HEK293 (cell line): ENCODE measurements around the gene TMED4.

ENCODE experiments used
- BCL11A ChIP-seq: fragments of 450-650 bp; formaldehyde crosslinking; IDR thresholded peaks from 2 replicates; pipeline ENCODE4 v1.5.1; 2016; ENCODE audit warnings: low read depth, missing biosample characterization, missing genetic modification characterization
- HOXD13 ChIP-seq: sonication (generic); formaldehyde crosslinking; IDR thresholded peaks from 2 replicates; pipeline ENCODE4 v1.8.0; 2022; ENCODE audit warnings: missing genetic modification reagents, borderline replicate concordance
- KLF1 ChIP-seq: fragments of 450-650 bp; formaldehyde crosslinking; IDR thresholded peaks from 2 replicates; pipeline ENCODE4 v1.5.1; 2016; ENCODE audit warnings: missing biosample characterization, missing genetic modification characterization
- RBAK ChIP-seq: fragments of 450-650 bp; formaldehyde crosslinking; IDR thresholded peaks from 2 replicates; pipeline ENCODE4 v1.5.1; 2016; ENCODE audit warnings: missing biosample characterization, missing genetic modification characterization
- REPIN1 ChIP-seq: fragments of 450-650 bp; formaldehyde crosslinking; IDR thresholded peaks from 2 replicates; pipeline ENCODE4 v1.5.1; 2017; ENCODE audit warnings: missing biosample characterization, missing genetic modification characterization, low read depth
- SCRT1 ChIP-seq: fragments of 450-650 bp; formaldehyde crosslinking; IDR thresholded peaks from 2 replicates; pipeline ENCODE4 v1.5.1; 2016; ENCODE audit warnings: missing biosample characterization, missing genetic modification characterization, borderline replicate concordance
- SETDB1 ChIP-seq: IDR thresholded peaks from one replicate; pipeline ENCODE4 v1.6.1; 2017; ENCODE audit warnings: mild to moderate bottlenecking, low read length, moderate library complexity, mixed read lengths; ENCODE audit not compliant: insufficient read length
- SP2 ChIP-seq: fragments of 450-650 bp; formaldehyde crosslinking; IDR thresholded peaks from 2 replicates; pipeline ENCODE4 v1.5.1; 2016; ENCODE audit warnings: missing biosample characterization, missing genetic modification characterization
- YY1 ChIP-seq: fragments of 450-650 bp; formaldehyde crosslinking; IDR thresholded peaks from 2 replicates; pipeline ENCODE4 v1.5.1; 2018; ENCODE audit warnings: missing biosample characterization, missing genetic modification characterization
- ZBTB26 ChIP-seq: fragments of 450-650 bp; formaldehyde crosslinking; optimal IDR thresholded peaks from 2 replicates; pipeline ENCODE3; 2016; ENCODE audit warnings: missing biosample characterization, mild to moderate bottlenecking, missing genetic modification characterization
- ZBTB7A ChIP-seq: fragments of 450-650 bp; formaldehyde crosslinking; IDR thresholded peaks from 2 replicates; pipeline ENCODE4 v1.5.1; 2016; ENCODE audit warnings: low read depth, missing biosample characterization, missing genetic modification characterization
- ZNF138 ChIP-seq: fragments of 450-650 bp; formaldehyde crosslinking; IDR thresholded peaks from 2 replicates; pipeline ENCODE4 v1.5.1; 2016; ENCODE audit warnings: missing biosample characterization, missing genetic modification characterization, borderline replicate concordance
- ZNF146 ChIP-seq: fragments of 450-650 bp; formaldehyde crosslinking; IDR thresholded peaks from 2 replicates; pipeline ENCODE4 v1.5.1; 2016; ENCODE audit warnings: missing biosample characterization, missing genetic modification characterization
- ZNF155 ChIP-seq: fragments of 450-650 bp; formaldehyde crosslinking; IDR thresholded peaks from 2 replicates; pipeline ENCODE4 v1.5.1; 2016; ENCODE audit warnings: missing biosample characterization, missing genetic modification characterization
- ZNF214 ChIP-seq: fragments of 450-650 bp; formaldehyde crosslinking; IDR thresholded peaks from 2 replicates; pipeline ENCODE4 v1.5.1; 2017; ENCODE audit warnings: missing biosample characterization, mild to moderate bottlenecking, missing genetic modification characterization, borderline replicate concordance
- ZNF221 ChIP-seq: fragments of 450-650 bp; formaldehyde crosslinking; IDR thresholded peaks from 2 replicates; pipeline ENCODE4 v1.5.1; 2017; ENCODE audit warnings: missing biosample characterization, missing genetic modification characterization, borderline replicate concordance
- ZNF266 ChIP-seq: fragments of 450-650 bp; formaldehyde crosslinking; IDR thresholded peaks from 2 replicates; pipeline ENCODE4 v1.5.1; 2016; ENCODE audit warnings: missing biosample characterization, missing genetic modification characterization, low read depth
- ZNF292 ChIP-seq: fragments of 450-650 bp; formaldehyde crosslinking; IDR thresholded peaks from 2 replicates; pipeline ENCODE4 v1.5.1; 2016; ENCODE audit warnings: low read depth, missing biosample characterization, missing genetic modification characterization, borderline replicate concordance
- ZNF354C ChIP-seq: fragments of 450-650 bp; formaldehyde crosslinking; IDR thresholded peaks from 2 replicates; pipeline ENCODE4 v1.5.1; 2016; ENCODE audit warnings: missing biosample characterization, missing genetic modification characterization, low read depth, borderline replicate concordance
- ZNF398 ChIP-seq: fragments of 450-650 bp; formaldehyde crosslinking; IDR thresholded peaks from 2 replicates; pipeline ENCODE4 v1.5.1; 2017; ENCODE audit warnings: missing biosample characterization, missing genetic modification characterization
- ZNF473 ChIP-seq: fragments of 450-650 bp; formaldehyde crosslinking; IDR thresholded peaks from 2 replicates; pipeline ENCODE4 v1.5.1; 2017; ENCODE audit warnings: missing biosample characterization, missing genetic modification characterization
- ZNF530 ChIP-seq: fragments of 450-650 bp; formaldehyde crosslinking; IDR thresholded peaks from 2 replicates; pipeline ENCODE4 v1.5.1; 2016; ENCODE audit warnings: low read depth, missing biosample characterization, missing genetic modification characterization
- ZNF561 ChIP-seq: fragments of 450-650 bp; IDR thresholded peaks from 2 replicates; pipeline ENCODE4 v1.5.1; 2018; ENCODE audit warnings: missing biosample characterization, missing genetic modification characterization, borderline replicate concordance
- ZNF571 ChIP-seq: fragments of 450-650 bp; formaldehyde crosslinking; IDR thresholded peaks from 2 replicates; pipeline ENCODE4 v1.5.0; 2017; ENCODE audit warnings: missing biosample characterization, missing genetic modification characterization
- ZNF596 ChIP-seq: fragments of 450-650 bp; IDR thresholded peaks from 2 replicates; pipeline ENCODE4 v1.5.0; 2018; ENCODE audit warnings: missing biosample characterization, mild to moderate bottlenecking, missing genetic modification characterization, moderate library complexity
- ZNF624 ChIP-seq: fragments of 450-650 bp; formaldehyde crosslinking; IDR thresholded peaks from 2 replicates; pipeline ENCODE4 v1.5.1; 2017; ENCODE audit warnings: missing biosample characterization, missing genetic modification characterization
- ZNF626 ChIP-seq: fragments of 450-650 bp; sonication (Bioruptor Pico); formaldehyde crosslinking; IDR thresholded peaks from 2 replicates; pipeline ENCODE4 v1.5.1; 2018; ENCODE audit warnings: missing biosample characterization, missing genetic modification characterization, inconsistent platforms
- ZNF629 ChIP-seq: fragments of 450-650 bp; formaldehyde crosslinking; IDR thresholded peaks from 2 replicates; pipeline ENCODE4 v1.5.1; 2017; ENCODE audit warnings: missing biosample characterization, missing genetic modification characterization
- ZNF660 ChIP-seq: fragments of 450-650 bp; IDR thresholded peaks from 2 replicates; pipeline ENCODE4 v1.5.1; 2018; ENCODE audit warnings: missing biosample characterization, mild to moderate bottlenecking, missing genetic modification characterization
- ZNF670 ChIP-seq: fragments of 450-650 bp; formaldehyde crosslinking; IDR thresholded peaks from 2 replicates; pipeline ENCODE4 v1.5.1; 2016; ENCODE audit warnings: missing biosample characterization, missing genetic modification characterization, low read depth
- ZNF777 ChIP-seq: fragments of 450-650 bp; formaldehyde crosslinking; IDR thresholded peaks from 2 replicates; pipeline ENCODE4 v1.5.1; 2017; ENCODE audit warnings: missing biosample characterization, missing genetic modification characterization, borderline replicate concordance
- ZNF837 ChIP-seq: fragments of 450-650 bp; formaldehyde crosslinking; IDR thresholded peaks from 2 replicates; pipeline ENCODE4 v1.5.1; 2016; ENCODE audit warnings: missing biosample characterization, missing genetic modification characterization
- ZSCAN23 ChIP-seq: fragments of 450-650 bp; formaldehyde crosslinking; IDR thresholded peaks from 2 replicates; pipeline ENCODE4 v1.5.1; 2016; ENCODE audit warnings: missing biosample characterization, missing genetic modification characterization
- ZXDB ChIP-seq: fragments of 450-650 bp; formaldehyde crosslinking; IDR thresholded peaks from 2 replicates; pipeline ENCODE4 v1.5.1; 2016; ENCODE audit warnings: missing biosample characterization, missing genetic modification characterization
- TF ChIP-seq, protein P1 (sequence below): fragments of 450-650 bp; formaldehyde crosslinking; IDR thresholded peaks from 2 replicates; pipeline ENCODE4 v1.5.1; 2017; ENCODE audit warnings: missing biosample characterization, mild to moderate bottlenecking, missing genetic modification characterization, moderate library complexity
- TF ChIP-seq, protein P2 (sequence below): fragments of 450-650 bp; formaldehyde crosslinking; IDR thresholded peaks from 2 replicates; pipeline ENCODE4 v1.5.1; 2016; ENCODE audit warnings: missing biosample characterization, missing genetic modification characterization

The TMED4 gene

DNA sequence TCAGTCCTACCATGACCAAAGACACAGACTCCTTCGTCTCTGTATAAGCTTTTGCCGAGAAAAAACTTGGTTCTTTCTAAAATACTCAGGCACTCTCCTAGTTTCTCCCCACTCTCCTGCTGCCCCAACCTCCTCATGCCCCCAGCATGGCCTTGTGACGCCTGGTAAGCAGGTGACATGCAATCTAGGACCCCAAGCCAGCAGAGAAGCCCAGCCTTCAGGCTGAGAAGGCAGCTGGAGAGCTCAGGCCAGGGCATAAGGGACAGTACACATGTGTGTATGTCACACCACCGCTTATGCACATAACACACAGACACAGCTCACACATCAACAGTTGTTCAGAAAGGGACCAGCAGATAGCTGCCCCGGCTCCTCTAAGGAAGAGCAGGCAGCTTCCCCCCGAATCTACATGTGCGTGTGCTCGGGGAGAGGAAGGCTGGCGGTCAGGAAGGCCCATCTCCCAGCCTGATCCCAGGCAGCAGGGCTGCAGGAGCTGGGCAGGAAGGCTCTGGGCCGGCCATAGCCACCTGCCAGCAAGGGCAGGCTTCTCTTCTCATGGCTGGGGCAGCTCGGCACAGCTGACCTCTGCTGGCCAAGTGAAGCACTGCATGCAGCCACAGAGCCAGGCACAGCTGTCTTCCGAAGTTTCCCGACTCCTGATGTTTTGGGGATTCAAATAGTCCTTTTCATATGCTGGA is 16.8 kb downstream of the TMED4 start (continued):
- TF ChIP-seq ZNF530, result no peak
- no peak for TF ChIP-seq SP2
- no peak for TF ChIP-seq SETDB1
- no peak for TF ChIP-seq ZNF596
- TF ChIP-seq ZNF266 (tag by site-specific recombination), result no peak
- no peak for TF ChIP-seq ZNF214
- TF ChIP-seq ZNF146 (tag by site-specific recombination), result no peak
- TF ChIP-seq REPIN1, result no peak
- TF ChIP-seq YY1 (tag by site-specific recombination), result no peak
- TF ChIP-seq SCRT1 (tag by site-specific recombination), result 0 out of 2 replicates have a peak, but pooled peaks have one; percentile 15
- no peak for TF ChIP-seq HOXD13 (CRISPR knock-in tag)
- TF ChIP-seq ZBTB7A (tag by site-specific recombination), result no peak
- no peak for TF ChIP-seq ZNF473 (tag by site-specific recombination)
- TF ChIP-seq ZBTB26 (tag by site-specific recombination), result no peak
- TF ChIP-seq, protein P1, sequence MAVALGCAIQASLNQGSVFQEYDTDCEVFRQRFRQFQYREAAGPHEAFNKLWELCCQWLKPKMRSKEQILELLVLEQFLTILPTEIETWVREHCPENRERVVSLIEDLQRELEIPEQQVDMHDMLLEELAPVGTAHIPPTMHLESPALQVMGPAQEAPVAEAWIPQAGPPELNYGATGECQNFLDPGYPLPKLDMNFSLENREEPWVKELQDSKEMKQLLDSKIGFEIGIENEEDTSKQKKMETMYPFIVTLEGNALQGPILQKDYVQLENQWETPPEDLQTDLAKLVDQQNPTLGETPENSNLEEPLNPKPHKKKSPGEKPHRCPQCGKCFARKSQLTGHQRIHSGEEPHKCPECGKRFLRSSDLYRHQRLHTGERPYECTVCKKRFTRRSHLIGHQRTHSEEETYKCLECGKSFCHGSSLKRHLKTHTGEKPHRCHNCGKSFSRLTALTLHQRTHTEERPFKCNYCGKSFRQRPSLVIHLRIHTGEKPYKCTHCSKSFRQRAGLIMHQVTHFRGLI, result peak; percentile 13; the same call in 1 of the 2 replicates
- no peak for TF ChIP-seq ZNF626 (tag by site-specific recombination)
- TF ChIP-seq ZNF292 (tag by site-specific recombination), result no peak
- TF ChIP-seq, protein P2, sequence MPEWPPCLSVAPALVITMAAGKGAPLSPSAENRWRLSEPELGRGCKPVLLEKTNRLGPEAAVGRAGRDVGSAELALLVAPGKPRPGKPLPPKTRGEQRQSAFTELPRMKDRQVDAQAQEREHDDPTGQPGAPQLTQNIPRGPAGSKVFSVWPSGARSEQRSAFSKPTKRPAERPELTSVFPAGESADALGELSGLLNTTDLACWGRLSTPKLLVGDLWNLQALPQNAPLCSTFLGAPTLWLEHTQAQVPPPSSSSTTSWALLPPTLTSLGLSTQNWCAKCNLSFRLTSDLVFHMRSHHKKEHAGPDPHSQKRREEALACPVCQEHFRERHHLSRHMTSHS, result no peak
- TF ChIP-seq ZNF629 (tag by site-specific recombination), result 0 out of 2 replicates have a peak, but pooled peaks have one; percentile 10
- TF ChIP-seq ZNF221 (tag by site-specific recombination), result no peak
- TF ChIP-seq ZNF837 (tag by site-specific recombination), result no peak
- no peak for TF ChIP-seq ZNF155 (tag by site-specific recombination)
- TF ChIP-seq ZNF670 (tag by site-specific recombination), result no peak
- no peak for TF ChIP-seq ZNF624 (tag by site-specific recombination)
- no peak for TF ChIP-seq ZNF561
- TF ChIP-seq ZNF660 (tag by site-specific recombination), result 0 out of 2 replicates have a peak, but pooled peaks have one; percentile 31
- TF ChIP-seq ZXDB (tag by site-specific recombination), result no peak
- TF ChIP-seq ZNF398 (tag by site-specific recombination), result no peak
- no peak for TF ChIP-seq ZNF777 (tag by site-specific recombination)
- no peak for TF ChIP-seq ZNF138
- TF ChIP-seq ZNF354C, result no peak
- no peak for TF ChIP-seq KLF1
- TF ChIP-seq BCL11A (tag by site-specific recombination), result no peak
- no peak for TF ChIP-seq ZNF571
- TF ChIP-seq RBAK (tag by site-specific recombination), result no peak
- no peak for TF ChIP-seq ZSCAN23 (tag by site-specific recombination)
